B cell (primary cell): Measurements from ENCODE around the gene RIC1.

Source experiments
- EZH2 ChIP-seq: IDR thresholded peaks from 2 replicates; pipeline ENCODE4 v1.6.1; 2012; ENCODE audit warnings: borderline replicate concordance, low read depth, mild to moderate bottlenecking, moderate library complexity, low read length; ENCODE audit not compliant: insufficient read depth, poor library complexity, severe bottlenecking
- TF ChIP-seq, protein P1 (sequence below): fragments of 200-600 bp; IDR thresholded peaks from one replicate; pipeline ENCODE4 v1.8.0; 2022; ENCODE audit warnings: antibody characterized with exemption, mild to moderate bottlenecking

DNA sequence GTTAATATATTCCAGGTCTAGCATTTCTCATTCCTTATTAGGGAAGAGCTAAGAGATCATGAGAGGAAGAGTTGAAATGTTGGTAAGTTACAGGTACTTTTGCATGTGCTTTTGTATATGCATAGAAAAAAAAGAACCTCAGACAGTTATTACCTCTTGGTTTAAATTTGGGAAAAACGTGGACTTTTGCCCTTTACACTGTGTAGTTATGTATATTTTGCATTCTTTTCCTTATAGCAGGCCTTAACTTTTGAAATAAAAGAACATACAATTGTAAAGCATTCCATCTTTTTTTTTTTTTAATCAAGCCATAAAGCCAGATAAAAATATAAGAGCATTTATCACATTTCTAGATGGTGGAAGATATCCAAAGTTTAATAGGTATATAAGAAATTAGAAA, 61.4 kb downstream of the RIC1 start:
- TF ChIP-seq, protein P1, sequence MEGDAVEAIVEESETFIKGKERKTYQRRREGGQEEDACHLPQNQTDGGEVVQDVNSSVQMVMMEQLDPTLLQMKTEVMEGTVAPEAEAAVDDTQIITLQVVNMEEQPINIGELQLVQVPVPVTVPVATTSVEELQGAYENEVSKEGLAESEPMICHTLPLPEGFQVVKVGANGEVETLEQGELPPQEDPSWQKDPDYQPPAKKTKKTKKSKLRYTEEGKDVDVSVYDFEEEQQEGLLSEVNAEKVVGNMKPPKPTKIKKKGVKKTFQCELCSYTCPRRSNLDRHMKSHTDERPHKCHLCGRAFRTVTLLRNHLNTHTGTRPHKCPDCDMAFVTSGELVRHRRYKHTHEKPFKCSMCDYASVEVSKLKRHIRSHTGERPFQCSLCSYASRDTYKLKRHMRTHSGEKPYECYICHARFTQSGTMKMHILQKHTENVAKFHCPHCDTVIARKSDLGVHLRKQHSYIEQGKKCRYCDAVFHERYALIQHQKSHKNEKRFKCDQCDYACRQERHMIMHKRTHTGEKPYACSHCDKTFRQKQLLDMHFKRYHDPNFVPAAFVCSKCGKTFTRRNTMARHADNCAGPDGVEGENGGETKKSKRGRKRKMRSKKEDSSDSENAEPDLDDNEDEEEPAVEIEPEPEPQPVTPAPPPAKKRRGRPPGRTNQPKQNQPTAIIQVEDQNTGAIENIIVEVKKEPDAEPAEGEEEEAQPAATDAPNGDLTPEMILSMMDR, result no peak
- TF ChIP-seq EZH2, result no peak
